ENCODE results near the gene EFNA1.

DNA sequence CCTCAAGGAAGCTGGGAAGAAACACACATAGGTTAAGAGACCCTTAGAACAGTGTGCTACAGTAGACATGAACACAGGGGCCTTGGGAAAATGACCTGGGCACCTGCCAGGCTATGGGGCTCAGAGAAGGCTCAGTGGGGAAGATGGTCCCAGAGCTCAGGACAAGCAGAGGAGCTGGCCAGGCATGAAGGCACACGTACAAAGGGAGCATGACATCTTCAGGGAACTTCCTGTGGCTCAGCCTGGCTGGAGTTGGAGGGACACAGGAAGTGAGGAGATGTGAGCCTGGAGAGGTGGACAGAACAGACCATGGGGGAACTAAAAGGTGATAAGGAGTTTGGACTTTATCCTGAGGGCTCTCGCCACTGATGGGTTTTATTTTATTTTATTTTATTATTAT is 4.2 kb downstream of the EFNA1 start:
- TF ChIP-seq, protein P1, sequence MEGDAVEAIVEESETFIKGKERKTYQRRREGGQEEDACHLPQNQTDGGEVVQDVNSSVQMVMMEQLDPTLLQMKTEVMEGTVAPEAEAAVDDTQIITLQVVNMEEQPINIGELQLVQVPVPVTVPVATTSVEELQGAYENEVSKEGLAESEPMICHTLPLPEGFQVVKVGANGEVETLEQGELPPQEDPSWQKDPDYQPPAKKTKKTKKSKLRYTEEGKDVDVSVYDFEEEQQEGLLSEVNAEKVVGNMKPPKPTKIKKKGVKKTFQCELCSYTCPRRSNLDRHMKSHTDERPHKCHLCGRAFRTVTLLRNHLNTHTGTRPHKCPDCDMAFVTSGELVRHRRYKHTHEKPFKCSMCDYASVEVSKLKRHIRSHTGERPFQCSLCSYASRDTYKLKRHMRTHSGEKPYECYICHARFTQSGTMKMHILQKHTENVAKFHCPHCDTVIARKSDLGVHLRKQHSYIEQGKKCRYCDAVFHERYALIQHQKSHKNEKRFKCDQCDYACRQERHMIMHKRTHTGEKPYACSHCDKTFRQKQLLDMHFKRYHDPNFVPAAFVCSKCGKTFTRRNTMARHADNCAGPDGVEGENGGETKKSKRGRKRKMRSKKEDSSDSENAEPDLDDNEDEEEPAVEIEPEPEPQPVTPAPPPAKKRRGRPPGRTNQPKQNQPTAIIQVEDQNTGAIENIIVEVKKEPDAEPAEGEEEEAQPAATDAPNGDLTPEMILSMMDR (IDR thresholded peaks at IDR 0.05 in 8 of 11, conservative IDR thresholded peaks at IDR 0.05 in 3 of 11) = no peak
- TF ChIP-seq POLR2AphosphoS5 (IDR thresholded peaks at IDR 0.05) (no peak), POLR2A (IDR thresholded peaks at IDR 0.05) (no peak)
